GM12878 (cell line): ENCODE data around the gene SLC24A3. TPM values are rescaled to one million over a fixed set of nuclear protein-coding genes. Genes with fewer than 3 reads are reported as not detected.

Experiments used
- ATAC-seq: fragments of 200-7000 bp; cut with Tn5 transposase; 3 replicates; pipeline ENCODE4 v1.9.1; 2020; ENCODE audit warnings: mild to moderate bottlenecking, moderate library complexity
- BruUV-seq: library from RNA; stranded (reverse); fragments of 400-500 nt; replicated peaks from 2 replicates; lab custom pipeline; 2021; lab: Mats Ljungman, UMichigan
- CTCF ChIA-PET: fragments of 300-600 bp; sonication (Branson Sonifier 250); formaldehyde crosslinking; extraction: SDS; loops from one replicate; lab custom pipeline; 2021; ENCODE audit warnings: inconsistent platforms; lab: Yijun Ruan, JAX
- POLR2A ChIA-PET: fragments of 350-600 bp; formaldehyde crosslinking; extraction: SDS; loops from one replicate; lab custom pipeline; 2021; ENCODE audit warnings: inconsistent platforms; lab: Charles Lee
- RAD21 ChIA-PET: fragments of 300-600 bp; sonication (Branson Sonifier 250); formaldehyde crosslinking; loops from one replicate; lab custom pipeline; 2023; ENCODE audit warnings: antibody characterized with exemption; ENCODE audit not compliant: unreplicated experiment; lab: Charles Lee
- SMC1A ChIA-PET: fragments of 300-600 bp; sonication (Branson Sonifier 250); formaldehyde crosslinking; loops from one replicate; lab custom pipeline; 2023; ENCODE audit not compliant: unreplicated experiment, uncharacterized antibody; lab: Charles Lee
- DNase-seq: peaks from one replicate; pipeline ENCODE4 v3.0.0-alpha.2; 2011; ENCODE audit warnings: low read depth, low spot score
- FAIRE-seq: peaks from 3 replicates; lab custom pipeline; 2011; peaks lifted over from hg19 to GRCh38; lab: Jason Lieb, UNC
- H2AFZ ChIP-seq: 2 replicates; pipeline ENCODE4 v1.6.0; 2011; ENCODE audit warnings: low read depth, low read length, control low read depth; ENCODE audit not compliant: control insufficient read depth
- H3K27ac ChIP-seq: 2 replicates; pipeline ENCODE4 v1.5.1; 2011; ENCODE audit warnings: control low read depth; ENCODE audit not compliant: control insufficient read depth, insufficient read depth
- H3K27me3 ChIP-seq, 2 experiments: replicated peaks in 1 of 2; 2 replicates each; pipeline versions ENCODE4 v1.6.0 to v1.6.1; 2011; ENCODE audit warnings: low read length in 1 of 2; ENCODE audit not compliant: control insufficient read depth in 2 of 2, insufficient read depth in 2 of 2
- H3K36me3 ChIP-seq, 2 experiments: 2 replicates each; pipeline ENCODE4 v1.5.1; 2011; ENCODE audit warnings: low read length in 1 of 2; ENCODE audit not compliant: control insufficient read depth in 2 of 2, insufficient read depth in 2 of 2
- H3K4me1 ChIP-seq: 2 replicates; pipeline ENCODE4 v1.6.1; 2011; ENCODE audit warnings: mild to moderate bottlenecking, low read length, moderate library complexity, mixed read lengths; ENCODE audit not compliant: control insufficient read depth, insufficient read depth
- H3K4me2 ChIP-seq: 2 replicates; pipeline ENCODE4 v1.6.0; 2011; ENCODE audit warnings: control low read depth; ENCODE audit not compliant: control insufficient read depth, insufficient read depth
- H3K4me3 ChIP-seq: fragments of 200-600 bp; sonication (generic); 2 replicates; pipeline ENCODE4 v1.5.1; 2016
- H3K79me2 ChIP-seq: 2 replicates; pipeline ENCODE4 v1.6.0; 2011; ENCODE audit warnings: low read length; ENCODE audit not compliant: control insufficient read depth, insufficient read depth
- H3K9ac ChIP-seq: 2 replicates; pipeline ENCODE4 v1.8.0; 2011; ENCODE audit warnings: low read length, control low read depth, mixed read lengths; ENCODE audit not compliant: control insufficient read depth, insufficient read depth
- H3K9me3 ChIP-seq: replicated peaks from 3 replicates; pipeline ENCODE4 v1.5.1; 2011; ENCODE audit warnings: mild to moderate bottlenecking, low read length; ENCODE audit not compliant: control insufficient read depth, insufficient read depth
- H4K20me1 ChIP-seq: 2 replicates; pipeline ENCODE4 v1.6.0; 2011; ENCODE audit not compliant: control insufficient read depth, insufficient read depth
- DPF2 ChIP-seq: fragments of 450-650 bp; IDR thresholded peaks from 2 replicates; pipeline ENCODE4 v1.6.1; 2017; ENCODE audit warnings: mild to moderate bottlenecking
- E4F1 ChIP-seq: fragments of 450-650 bp; IDR thresholded peaks from 2 replicates; pipeline ENCODE4 v1.6.1; 2018; ENCODE audit warnings: borderline replicate concordance, mild to moderate bottlenecking; ENCODE audit not compliant: partially characterized antibody
- FOXM1 ChIP-seq: IDR thresholded peaks from 2 replicates; pipeline ENCODE4 v1.6.1; 2012; ENCODE audit warnings: low read depth, mild to moderate bottlenecking, inconsistent platforms, low read length, moderate library complexity
- HDGF ChIP-seq: fragments of 450-650 bp; IDR thresholded peaks from 2 replicates; pipeline ENCODE4 v1.6.1; 2016; ENCODE audit warnings: antibody characterized with exemption
- SRF ChIP-seq, 2 experiments: IDR thresholded peaks; 2 replicates each; pipeline ENCODE4 v1.6.1; 2011; ENCODE audit warnings: low read depth in 2 of 2, low read length in 2 of 2, mild to moderate bottlenecking in 1 of 2, moderate library complexity in 1 of 2
- TAF1 ChIP-seq: IDR thresholded peaks from 2 replicates; pipeline ENCODE4 v1.6.1; 2011; ENCODE audit warnings: mild to moderate bottlenecking, low read depth, low read length, borderline replicate concordance
- ZBTB33 ChIP-seq: fragments of 450-650 bp; IDR thresholded peaks from 2 replicates; pipeline ENCODE4 v1.6.1; 2017; ENCODE audit warnings: mild to moderate bottlenecking
- WGBS: methylation state at CpG from one replicate; pipeline ENCODE4 v1.1.6; 2016; ENCODE audit warnings: low lambda C conversion rate; ENCODE audit not compliant: insufficient replicate concordance, insufficient coverage; ENCODE audit errors: missing lambda C conversion rate; 5-methylcytosine and 5-hydroxymethylcytosine counted together
- in situ Hi-C: fragments of 300-500 bp; cut with MboI; formaldehyde crosslinking; loops from 9 replicates; pipeline ENCODE4 v1.14.3; 2018; ENCODE audit warnings: mixed read lengths
- intact Hi-C: fragments of 100-400 bp; cut with micrococcal nuclease; formaldehyde crosslinking; loops from one replicate; pipeline ENCODE4 v1.14.2; 2022; ENCODE audit not compliant: unreplicated experiment
- polyA plus RNA-seq, 11 experiments: library from polyadenylated mRNA; depleted of rRNA in 4 of 11; unstranded in 6 of 11; stranded (reverse) in 5 of 11; fragments of >200 nt; fragmentation: Nextera tagmentation in 4 of 11; fragmentation: Illumina TruSeq in 1 of 11; extraction: Ambion mirVana in 4 of 11; extraction: Trizol in 1 of 11; gene quantifications; 1 replicate in 1 of 11; 2 replicates in 10 of 11; pipeline versions ENCODE4 v1.2.1 to v1.2.3, GENCODE V29; 2011 to 2016; ENCODE audit warnings: inconsistent platforms in 2 of 11, missing spikeins in 2 of 11, low read depth in 1 of 11
- total RNA-seq, 4 experiments: library from RNA; depleted of rRNA in 3 of 4; stranded (reverse); fragments of >200 nt in 3 of 4; fragmentation: Illumina TruSeq in 1 of 4; extraction: Trizol in 1 of 4; gene quantifications; 2 replicates each; pipeline versions ENCODE4 v1.2.1 to v1.2.3, GENCODE V29; 2013 to 2021

SLC24A3 gene
- total and polyA plus RNA-seq, 10 of the 15 experiments (the other 5 are each of a cell fraction or from before 2014, with no cell fraction given), result 0.04 TPM; not detected in 9

- SMC1A ChIA-PET, result interaction anchor here (0.9 kb wide), 1 partner anchor 38 kb away, joined by 3 read pairs; no protein-coding TSS in a partner anchor
- TF ChIP-seq TAF1, result no peak
- TF ChIP-seq HDGF, result no peak
- no peak for TF ChIP-seq FOXM1
- no peak for TF ChIP-seq ZBTB33
- no peak for TF ChIP-seq E4F1
- TF ChIP-seq DPF2, result no peak
- TF ChIP-seq SRF (IDR thresholded peaks at IDR 0.05; ENCODE audit: low read depth in 2 of 2, low read length in 2 of 2), result no peak
- H4K20me1 ChIP-seq, result no peaks in the 10 kb centered on the region
- H3K79me2 ChIP-seq, result no peaks in the 10 kb centered on the region
- ATAC-seq (no peak), FAIRE-seq (no peak), DNase-seq (no peak)
- in situ Hi-C loops, result no loop called here
- CTCF ChIA-PET, result interaction anchor here (1.6 kb wide), 1 partner anchor 10 kb away, joined by 4 read pairs; no protein-coding TSS in a partner anchor
- BruUV-seq, result no TSS peak
- no peaks in the 10 kb centered on the region for H3K27me3 ChIP-seq
- no peak overlapping the region for H3K4me2 ChIP-seq
- no peak overlapping the region for H3K9ac ChIP-seq
- no peak overlapping the region for H2AFZ ChIP-seq
- WGBS, result 29% methylated on average over 9 of the region's 9 CpGs
- POLR2A ChIA-PET, result no interaction called here
- intact Hi-C loops, result no loop called here
- H3K27ac ChIP-seq, result no peak overlapping the region
- RAD21 ChIA-PET, result no interaction called here
- no peaks in the 10 kb centered on the region; the same call in 2 of the 3 replicates for H3K9me3 ChIP-seq
- peaks cover 1% of the 10 kb centered on the region; the same call in 1 of the 2 replicates for H3K4me1 ChIP-seq
- H3K36me3 ChIP-seq, result no peaks in the 10 kb centered on the region
- H3K4me3 ChIP-seq, result no peak overlapping the region
These were observed 210.9 kb downstream of the SLC24A3 start for GRCh38 chr20:19423097-19423899.
